ENCODE measurements around the gene MDFI.
"Not testable (repeated sequence)": the region's sequence is repeated elsewhere in the genome, so short reads cannot be mapped to it uniquely, and the experiment has no call there.

The MDFI gene

DNA sequence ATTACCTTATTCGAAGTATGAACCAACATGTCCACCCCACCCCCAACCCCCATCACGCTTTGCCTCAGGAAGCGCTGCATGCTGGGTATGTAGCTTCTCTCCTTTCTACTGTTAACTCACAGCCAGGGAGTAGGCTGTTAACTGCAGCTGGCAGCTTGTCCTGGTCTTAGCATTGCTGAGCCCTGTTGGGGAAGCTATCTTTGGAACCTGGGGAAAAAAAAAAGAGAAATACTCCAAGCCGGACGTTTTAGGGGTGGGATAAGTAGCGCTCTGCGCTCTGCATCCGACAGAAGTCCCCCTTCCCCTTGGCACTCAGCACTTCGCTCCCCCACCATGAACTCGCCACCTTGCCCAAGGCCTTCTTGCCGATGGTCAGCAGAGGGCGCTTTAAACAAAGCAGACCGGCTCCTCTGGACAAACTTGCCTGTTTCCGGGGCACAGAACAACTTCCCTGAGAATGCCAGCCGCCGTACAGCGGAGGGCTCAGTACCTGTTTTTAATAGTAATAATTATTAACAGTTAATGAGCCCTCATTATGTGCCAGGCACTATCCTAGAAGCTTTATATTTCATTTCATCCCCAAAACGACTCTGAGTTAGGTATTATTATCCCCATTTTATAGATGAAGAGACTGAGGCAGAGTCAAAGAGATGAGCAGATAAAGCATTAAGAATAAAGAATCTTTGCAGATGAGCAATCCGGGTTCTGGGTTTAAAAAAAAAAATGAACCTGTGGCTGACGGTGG lies 35.2 kb upstream of the MDFI start:
- DNase-seq, result peak; percentile 86

DNA sequence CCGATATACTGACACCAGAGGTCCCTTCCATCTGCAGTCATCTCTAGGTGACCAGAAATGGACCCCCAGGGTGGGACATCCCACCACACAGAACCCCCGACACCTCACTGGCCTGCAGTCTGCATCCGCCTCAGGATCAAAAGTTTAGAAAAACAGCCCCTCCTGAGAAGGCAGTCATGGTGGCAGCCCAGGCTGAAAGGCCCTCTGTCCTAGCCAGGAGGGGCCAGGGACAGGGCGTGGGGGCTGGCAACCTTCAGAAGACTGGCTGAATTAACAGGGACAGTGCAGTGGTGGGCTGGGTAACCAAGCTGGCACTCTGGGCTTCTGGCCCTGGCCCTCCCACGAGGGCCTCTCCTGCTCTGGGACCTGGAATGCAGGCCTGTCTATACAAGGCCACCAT lies 34.3 kb upstream of the MDFI start:
- no peak for DNase-seq

DNA sequence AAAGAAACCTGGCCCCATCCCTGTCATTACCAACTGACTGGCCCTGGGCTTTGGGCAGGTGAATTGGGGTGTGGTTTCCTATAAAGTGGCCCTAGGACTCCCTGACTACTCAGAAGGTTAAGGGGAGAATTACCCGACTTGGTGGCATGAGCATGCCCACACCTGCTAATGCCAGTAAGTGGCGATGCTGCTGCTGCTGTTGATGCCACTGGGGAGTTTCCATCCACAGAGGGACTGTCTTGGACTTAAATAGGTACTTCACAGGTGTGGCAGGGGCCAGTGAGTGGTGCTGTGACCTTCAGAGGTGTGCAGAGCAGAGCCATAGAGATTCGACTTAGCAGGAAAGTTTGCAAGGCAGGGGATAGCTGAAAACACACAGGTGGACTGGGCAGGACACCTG lies 32.6 kb upstream of the MDFI start:
- no peak for DNase-seq

DNA sequence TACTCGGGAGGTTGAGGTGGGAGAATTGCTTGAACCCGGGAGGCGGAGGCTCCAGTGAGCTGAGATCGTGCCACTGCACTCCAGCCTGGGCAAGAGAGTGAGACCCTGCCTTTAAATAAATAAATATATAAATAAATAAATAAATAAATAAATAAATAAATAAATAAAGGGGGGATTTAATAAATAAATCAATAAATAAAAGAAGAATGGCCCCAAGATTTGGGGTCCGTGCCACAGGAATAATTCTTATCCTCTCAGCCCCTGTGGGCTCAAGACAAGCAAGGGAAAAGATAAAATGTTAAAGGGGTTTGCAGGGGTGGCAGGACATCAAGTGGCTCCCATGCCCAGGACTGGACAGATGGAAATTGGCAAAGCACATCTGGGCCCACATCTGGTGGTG lies 31.2 kb upstream of the MDFI start:
- no peak for DNase-seq

DNA sequence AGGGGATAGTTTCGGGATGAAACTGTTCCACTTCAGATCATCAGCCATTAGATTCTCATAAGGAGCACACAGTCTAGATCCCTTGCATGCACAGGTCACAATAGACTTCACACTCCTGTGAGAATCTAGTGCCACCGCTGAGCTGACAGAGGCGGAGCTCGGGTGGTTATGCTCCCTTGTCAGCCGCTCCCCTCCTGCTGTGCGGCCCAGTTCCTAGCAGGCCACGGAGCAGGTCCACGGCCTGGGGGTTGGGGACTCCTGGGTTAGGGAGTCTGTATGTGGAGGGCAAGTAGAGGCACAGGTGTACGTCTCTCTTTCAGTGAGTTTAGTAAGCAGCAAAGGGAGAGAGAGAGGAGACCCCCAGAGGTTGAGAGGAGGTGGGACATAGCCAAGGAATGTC lies 30.5 kb upstream of the MDFI start:
- no peak for DNase-seq

DNA sequence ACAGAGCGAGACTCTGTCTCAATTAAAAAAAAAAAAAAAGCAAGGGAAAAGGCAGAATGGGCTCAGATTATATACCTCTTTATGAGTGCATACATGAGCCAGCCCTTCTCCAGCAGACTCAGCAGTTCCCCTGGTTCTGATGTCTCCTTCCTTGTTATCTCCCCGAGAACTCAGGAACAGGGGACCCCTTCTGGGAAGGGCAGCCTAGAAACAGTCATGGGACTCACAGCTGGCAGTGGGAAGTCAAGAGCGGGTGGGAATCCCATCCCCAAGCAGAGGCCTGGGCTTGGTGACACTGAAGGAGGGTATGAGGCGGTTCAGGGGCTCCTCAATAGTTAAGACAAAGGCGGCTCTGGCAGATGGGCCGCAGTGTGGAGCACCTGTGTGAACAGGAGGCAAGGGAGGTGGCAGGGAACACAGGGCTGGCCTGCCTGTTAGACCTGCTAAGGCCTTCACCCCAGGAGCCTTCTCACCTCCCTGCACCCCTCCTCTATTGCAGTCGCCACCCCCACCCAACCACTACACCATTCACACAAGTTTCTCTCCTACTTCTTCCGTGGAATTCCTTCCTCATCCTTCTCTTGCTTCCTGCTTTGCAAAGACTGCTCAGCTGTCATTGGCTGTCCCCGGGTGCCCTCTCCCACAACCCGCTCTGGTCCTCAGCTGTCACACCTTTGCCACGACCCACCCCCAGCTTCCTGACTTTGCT lies 29.7 kb upstream of the MDFI start:
- DNase-seq, result no peak

DNA sequence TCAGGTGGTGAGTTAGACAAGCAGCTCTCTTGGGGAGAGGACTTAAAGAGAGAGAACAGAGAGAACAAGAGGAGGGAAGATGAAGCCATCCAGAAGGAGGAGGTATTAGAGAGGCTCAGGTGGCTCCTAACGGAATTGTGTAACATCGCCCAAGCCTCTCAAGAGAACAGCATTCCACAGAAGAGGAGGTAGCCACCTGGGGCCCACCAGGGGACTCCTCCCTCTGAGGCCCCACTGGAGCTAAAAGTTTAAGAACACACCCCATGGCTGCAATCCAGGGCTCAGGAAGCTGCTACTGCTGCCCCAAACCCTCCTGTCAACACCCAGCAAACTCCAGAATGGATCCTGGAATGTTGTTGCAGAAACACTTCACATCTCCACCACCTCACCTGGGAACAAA lies 23.6 kb upstream of the MDFI start:
- no peak for DNase-seq

DNA sequence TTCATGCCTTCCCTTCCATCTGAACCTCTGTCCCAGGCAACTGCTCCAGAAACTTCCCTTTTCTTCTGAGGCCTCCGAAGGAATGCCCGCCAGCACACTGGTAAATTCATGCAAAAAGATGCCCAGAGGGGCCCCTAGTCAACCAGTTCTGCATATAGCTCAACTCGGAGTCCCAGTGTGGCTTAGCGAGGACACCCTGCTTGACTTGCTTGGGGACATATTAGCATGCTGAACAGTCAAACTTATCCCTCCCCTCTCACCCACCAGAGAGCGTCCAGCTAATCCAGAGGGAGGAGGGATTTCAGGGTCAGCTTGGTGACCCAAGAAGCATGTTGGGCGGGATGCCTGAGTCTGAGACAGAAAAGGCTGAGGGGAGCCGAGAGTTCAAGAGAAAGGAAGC lies 23.0 kb upstream of the MDFI start:
- no peak for DNase-seq

DNA sequence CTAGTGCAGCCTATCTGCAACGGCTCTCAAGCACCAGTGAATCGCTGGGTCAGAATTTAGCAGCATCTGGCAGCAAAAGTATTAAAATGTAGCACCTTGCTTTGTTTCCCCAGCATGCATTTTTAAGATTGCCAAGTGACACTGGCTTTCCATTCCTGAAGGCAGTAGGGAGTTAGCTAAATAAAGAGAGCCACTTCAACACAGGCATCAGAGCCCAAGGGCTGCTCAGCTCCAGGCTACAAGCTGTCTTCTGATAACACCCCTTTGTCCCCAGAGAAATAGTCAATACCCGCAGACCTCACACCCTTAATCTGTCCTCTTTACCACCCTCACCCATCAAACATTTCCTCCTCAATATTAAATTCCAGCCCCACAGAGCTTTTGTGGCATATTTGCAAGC lies 19.7 kb upstream of the MDFI start:
- no peak for DNase-seq

DNA sequence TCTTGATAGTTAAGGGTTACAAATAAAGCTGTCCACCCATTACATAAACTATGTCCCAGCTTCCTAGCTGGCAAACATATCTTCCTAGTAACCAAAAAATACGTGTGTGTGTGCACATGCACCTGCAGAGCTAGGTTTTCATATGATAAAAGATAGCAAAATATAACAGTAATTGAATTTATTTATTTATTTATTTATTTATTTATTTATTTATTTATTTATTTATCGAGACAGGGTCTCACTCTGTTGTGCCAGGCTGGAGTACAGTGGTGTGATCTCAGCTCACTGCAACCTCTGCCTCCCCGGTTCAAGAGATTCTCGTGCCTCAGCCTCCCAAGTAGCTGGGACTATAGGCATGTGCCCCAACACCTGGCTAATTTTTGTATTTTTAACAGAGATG lies 19.1 kb upstream of the MDFI start:
- not testable (repeated sequence) for DNase-seq

DNA sequence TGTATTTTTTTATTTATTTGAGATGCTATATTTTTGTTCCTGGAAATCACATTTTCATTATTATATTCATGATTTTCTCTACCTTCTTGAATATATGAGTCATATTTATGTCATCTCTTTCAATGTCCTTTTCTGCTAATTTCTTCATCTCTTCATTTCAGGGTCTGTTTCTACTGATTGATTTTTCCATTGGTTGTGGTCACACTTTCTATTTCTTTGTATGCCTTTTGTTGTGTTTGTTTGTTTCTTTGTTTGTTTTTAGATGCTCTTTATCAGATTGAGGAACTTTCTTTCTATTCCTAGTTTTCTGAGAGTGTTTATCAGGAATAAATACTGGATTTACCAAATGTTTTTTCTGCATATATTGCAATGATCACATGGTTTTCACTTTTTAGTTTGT lies 16.9 kb upstream of the MDFI start:
- no peak for DNase-seq

DNA sequence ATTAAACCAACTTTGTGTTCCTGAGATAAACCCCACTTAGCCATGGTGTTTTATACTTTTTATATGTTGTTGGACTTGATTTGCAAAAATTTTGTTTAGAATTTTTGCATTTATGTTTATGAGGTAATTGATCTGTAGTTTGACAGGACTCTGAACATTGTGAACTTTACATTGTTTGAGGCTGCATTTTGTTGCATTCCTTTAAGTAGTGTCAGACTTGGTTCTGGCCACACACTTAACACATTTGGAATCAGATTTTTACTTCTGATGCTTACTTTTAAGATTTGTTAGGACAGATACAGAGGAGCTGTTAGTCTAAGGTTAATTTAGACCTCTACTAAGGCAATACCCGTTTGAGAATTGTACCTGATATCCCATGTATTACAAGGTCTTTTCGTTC lies 16.5 kb upstream of the MDFI start:
- DNase-seq, result no peak

DNA sequence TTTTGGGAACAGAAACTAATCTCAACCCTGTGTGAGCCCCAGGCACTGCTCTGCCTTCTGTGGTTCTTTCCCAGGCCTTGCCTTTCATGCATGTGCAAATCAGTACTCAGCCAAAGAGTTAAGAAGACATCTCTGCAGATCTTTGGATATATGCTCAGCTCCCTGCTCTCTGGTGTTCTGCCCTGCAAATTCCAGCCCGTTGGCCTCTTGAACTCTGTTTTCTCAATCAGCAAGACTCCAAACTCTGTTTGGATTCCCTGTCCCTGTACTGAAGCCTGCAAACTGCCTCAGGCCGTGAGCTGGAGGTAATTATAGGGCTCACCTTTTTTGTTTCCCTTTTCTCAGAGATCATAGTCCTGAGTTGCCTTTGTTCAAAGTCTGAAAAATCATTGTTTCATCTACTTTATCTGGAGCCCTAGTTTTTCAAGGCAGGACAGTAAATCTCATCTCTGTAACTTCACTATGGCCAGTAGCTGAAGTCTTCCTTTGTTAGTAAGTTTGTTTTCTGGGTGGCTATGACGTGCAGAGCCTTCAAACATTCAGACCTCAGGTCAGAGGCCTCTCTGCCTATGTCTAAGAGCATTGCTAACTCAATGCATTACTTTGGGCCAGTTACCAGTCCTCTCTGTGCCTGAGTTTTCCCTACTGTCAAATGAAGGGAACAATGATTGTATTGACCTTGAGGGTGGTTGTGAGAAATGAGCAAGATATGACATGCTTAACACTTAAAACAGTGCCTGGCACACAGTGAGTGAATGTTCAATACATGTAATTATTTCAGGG lies 15.9 kb upstream of the MDFI start:
- no peak for DNase-seq

DNA sequence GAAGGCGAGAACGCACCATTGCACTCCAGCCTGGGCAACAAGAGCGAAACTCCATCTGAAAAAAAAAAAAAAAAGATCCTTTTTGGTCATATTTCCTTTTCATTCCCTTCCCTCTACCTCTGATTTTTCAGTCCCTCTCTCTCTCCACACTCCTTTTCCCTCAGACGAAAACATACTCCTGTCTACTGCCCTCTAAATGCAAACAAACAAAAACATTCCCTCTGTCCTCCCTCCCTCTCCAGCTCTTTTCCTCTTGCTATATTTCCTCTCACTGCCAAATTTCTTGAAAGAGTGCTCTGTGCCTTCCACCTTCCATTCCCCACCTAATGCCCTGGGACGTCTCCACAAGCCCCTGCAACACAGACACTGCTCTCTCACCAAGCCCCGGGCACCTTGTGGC lies 14.9 kb upstream of the MDFI start:
- DNase-seq, result no peak

DNA sequence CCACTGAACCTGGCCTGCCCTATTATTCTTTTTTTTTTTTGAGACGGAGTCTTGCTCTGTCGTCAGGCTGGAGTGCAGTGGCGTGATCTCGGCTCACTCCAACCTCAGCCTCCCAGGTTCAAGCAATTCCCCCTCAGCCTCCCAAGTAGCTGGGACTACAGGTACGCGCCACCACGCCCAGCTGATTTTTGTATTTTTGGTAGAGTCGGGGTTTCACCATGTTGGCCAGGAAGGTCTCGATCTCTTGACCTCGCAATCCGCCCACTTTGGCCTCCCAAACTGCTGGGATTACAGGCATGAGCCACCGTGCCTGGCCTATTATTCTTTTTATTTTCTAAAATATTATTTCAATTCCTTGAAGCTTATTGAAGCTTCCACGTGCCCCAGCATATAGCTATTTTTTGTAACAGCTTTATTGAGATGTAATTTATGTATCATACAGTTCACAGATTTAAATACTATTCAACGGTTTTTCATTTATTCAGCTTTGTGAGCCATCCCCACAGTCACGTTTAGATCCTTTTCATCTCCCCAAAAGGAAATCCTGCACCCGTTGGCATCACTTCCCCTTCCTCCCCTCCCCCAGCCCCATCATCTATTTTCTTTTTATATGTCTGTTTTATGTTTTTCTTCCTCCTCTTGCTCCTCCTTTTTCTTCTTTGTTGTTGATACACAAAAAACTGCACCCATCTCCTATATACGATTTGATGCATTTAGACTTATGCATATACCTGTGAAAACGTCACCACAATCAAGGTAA lies 13.5 kb upstream of the MDFI start:
- no peak for DNase-seq

DNA sequence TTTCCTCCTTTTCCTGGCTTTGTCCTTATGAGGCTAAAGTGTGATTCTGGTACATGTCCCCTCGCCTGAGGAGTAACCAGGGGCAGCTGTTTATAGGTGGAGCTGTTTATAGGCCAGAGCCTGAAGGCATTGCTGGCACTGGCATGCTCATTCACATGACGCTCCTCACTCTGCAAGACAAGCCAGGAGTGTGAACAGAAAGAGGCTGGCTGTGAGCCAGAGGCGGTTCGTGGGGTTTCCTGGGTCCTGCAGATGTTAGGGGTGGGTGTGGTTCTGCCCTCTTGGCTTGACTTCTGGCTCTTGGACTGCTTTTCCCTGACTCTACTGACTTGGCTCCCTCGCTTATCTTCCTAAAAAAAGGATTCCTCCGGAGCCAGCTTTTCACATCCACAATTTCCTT lies 12.8 kb upstream of the MDFI start:
- DNase-seq, result no peak

DNA sequence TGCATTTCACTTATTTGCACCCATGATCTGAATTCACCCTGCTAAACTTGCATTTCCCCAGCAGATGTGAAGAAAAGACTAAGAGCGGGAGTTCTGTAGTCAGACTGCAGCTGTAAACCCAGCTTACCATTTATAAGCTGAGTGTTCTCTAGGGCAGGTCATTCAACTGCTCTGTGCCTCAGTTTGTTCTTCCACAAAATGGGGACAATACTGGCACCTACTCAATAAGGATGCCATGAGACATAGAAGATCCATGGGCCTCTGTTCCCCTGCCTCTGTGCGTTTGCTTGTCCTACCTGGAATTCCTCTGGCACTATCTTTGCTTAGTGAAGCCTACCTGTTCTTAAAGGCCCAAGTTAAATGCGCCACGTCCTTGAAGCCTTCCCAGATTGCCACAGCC lies 12.2 kb upstream of the MDFI start:
- no peak for DNase-seq

DNA sequence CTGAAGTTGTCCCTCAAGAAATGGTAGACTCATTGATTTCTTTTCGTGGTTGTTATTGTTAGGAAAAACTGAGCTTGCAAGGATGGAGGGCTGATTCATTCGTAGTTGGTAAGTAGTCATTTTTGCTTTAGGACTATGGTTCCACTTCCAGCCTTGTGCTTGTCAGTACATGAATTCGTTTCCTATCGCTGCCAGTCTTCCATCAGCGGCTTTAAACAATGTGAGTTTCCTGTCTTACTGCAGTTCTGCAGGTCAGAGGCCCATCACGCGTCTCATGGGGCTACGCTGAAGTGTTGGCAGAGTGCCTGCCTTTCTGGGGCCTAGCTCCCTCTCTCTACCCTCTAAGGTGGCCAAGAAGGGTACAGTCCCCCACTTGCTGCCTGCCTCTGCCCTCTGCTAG lies 11.4 kb upstream of the MDFI start:
- no peak for DNase-seq

DNA sequence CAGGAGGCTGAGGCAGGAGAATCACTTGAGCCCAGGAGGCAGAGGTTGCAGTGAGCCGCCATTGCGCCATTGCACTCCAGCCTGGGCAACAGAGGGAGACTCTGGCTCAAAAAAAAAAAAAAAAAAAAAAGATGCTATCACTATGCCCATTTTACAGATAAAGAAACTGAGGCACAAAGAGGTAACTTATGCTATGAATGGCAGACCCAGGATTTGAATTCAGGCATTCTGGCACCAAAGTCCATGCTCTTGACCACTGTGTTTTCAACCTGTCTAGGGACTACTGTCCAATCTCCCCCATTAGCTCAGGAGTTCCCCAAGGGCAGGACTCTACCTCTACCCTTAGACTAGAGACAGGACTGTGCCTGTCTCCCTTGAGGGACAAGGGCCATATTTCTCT lies 9.1 kb upstream of the MDFI start:
- DNase-seq, result no peak

DNA sequence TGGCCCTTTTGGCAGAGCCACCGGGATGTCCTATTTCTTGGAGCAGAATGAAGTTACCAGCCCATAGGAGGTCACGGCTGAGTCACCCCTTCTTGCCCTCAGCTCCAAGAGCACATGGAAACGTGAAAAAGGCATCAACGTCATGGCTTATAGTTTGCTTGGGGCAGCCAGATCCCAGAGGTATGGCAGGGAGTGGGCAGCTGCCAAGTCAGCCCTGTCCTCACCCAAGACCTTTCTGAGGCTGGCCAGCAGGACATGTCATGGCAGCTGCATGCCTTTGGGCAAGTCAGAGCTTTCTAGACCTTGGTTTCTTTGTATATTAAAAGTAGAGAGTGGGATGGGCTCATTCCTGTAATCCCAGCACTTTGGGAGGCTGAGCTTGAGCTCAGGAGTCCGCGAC lies 8.2 kb upstream of the MDFI start:
- DNase-seq, result no peak

DNA sequence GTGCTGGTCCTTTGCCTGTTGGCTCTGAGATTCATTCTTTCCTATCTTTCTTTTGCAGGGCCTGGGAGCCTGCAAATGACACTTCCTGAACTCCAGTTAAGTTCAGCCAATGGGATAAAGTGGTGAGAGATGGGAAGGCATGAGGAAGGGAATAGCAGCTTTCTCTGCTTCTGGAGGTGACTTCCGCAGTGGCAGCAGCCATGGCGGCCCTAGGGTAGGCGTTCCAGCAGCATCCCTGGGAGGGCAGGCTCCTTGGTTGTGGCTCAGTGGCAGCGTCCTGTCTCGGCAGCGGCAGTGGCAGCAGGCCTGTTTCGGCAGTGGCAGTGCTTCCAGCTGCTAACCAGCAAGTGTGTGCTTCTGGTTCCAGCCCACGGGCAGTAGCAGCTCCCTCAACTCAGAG lies 7.3 kb upstream of the MDFI start:
- DNase-seq, result no peak

DNA sequence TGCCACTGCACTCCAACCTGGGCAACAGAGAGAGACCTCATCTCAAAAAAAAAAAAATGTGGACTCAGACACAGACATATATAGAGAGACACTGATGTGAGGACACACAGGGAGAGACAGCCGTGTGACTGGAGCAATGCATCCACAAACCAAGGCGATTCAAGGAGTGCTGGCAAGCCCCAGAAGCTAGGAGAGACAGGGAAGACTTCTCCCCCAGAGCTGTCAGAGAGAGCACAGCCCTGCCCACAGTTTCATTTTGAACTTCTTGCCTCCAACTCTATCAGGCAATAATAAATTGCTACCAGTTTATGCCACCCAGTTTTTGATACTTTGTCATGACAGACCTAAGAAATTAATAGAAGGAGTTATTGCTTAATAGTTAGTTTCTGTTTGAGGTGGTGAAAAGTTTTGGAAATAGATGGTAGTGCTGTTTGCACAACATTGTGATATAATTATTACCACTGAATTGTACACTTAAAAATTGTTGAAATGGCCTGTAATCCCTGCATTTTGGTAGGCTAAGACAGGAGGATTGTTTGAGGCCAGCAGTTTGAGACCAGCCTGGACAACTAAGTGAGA lies 5.1 kb upstream of the MDFI start:
- DNase-seq, result no peak

DNA sequence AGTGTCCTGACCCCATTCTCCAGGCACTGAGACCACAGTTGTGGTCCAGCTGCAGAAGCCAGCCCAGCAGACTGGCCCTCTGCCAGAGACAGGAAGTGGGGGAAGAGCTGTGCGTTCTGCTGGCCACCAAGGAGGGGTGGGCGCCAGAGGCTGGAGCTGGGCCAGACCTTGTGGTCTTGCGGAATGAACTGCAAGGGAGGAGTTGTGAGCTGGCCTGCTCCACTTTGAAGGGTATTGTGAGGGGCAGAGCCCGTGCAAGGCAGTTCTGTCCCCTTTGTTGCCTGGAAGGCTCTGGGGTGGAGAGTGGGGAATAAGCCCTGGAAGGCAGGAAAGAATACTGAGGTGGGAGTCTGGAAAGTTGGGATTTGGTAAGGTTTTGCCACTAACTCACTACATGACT lies 3.6 kb upstream of the MDFI start:
- no peak for DNase-seq
